ENCODE data around the gene SLC4A4.

Gene SLC4A4

DNA sequence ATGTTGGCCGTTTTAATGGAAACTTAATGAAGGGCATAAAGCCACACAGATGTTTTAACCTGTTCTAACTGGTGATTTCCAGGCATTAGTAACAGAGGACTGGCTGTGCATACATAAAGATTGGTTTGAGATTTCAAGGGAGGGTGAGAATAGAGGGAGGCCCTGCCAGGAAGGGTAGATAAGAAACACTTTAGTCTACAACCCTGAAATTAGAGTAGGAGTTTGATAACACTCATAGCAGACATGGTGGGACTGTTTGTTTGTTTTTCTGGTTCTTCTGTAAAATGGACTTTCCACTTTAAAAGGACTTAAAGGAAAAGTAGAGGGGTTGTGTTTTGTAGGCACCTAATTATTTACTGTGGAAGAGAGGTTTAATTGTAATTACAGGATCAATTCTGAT lies 16.2 kb downstream of the SLC4A4 start:
- Histone ChIP-seq H3K27me3 (ENCODE audit: insufficient read depth, low read length, poor library complexity) (no peaks in the 10 kb centered on the region), H3K36me3 (ENCODE audit: insufficient read depth, low read length) (no peaks in the 10 kb centered on the region), H3K79me2 (ENCODE audit: insufficient read depth, low read length) (no peaks in the 10 kb centered on the region), H4K20me1 (ENCODE audit: insufficient read depth, low read length) (no peaks in the 10 kb centered on the region), H3K27ac (ENCODE audit: low read length) (no peak overlapping the region), H3K4me3 (ENCODE audit: low read depth in 1 of 2, low read length in 2 of 2) (no peak overlapping the region), H3K9me3 (ENCODE audit: insufficient read depth, low read length, severe bottlenecking) (no peaks in the 10 kb centered on the region), H3K4me1 (ENCODE audit: insufficient read depth, low read length) (no peaks in the 10 kb centered on the region), H2AFZ (ENCODE audit: low read depth, low read length) (no peak overlapping the region), H3K4me2 (ENCODE audit: insufficient read depth, low read length) (no peak overlapping the region), H3K9ac (ENCODE audit: low read depth, low read length) (no peak overlapping the region)
- DNase-seq (no peak), ATAC-seq (ENCODE audit: insufficient read depth, low read depth) (no peak)
- TF ChIP-seq, protein P1, sequence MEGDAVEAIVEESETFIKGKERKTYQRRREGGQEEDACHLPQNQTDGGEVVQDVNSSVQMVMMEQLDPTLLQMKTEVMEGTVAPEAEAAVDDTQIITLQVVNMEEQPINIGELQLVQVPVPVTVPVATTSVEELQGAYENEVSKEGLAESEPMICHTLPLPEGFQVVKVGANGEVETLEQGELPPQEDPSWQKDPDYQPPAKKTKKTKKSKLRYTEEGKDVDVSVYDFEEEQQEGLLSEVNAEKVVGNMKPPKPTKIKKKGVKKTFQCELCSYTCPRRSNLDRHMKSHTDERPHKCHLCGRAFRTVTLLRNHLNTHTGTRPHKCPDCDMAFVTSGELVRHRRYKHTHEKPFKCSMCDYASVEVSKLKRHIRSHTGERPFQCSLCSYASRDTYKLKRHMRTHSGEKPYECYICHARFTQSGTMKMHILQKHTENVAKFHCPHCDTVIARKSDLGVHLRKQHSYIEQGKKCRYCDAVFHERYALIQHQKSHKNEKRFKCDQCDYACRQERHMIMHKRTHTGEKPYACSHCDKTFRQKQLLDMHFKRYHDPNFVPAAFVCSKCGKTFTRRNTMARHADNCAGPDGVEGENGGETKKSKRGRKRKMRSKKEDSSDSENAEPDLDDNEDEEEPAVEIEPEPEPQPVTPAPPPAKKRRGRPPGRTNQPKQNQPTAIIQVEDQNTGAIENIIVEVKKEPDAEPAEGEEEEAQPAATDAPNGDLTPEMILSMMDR (IDR thresholded peaks at IDR 0.05; ENCODE audit: borderline replicate concordance, extremely low read depth, low read length, poor library complexity, severe bottlenecking), result no peak
- no peak for TF ChIP-seq EZH2 (IDR thresholded peaks at IDR 0.05; ENCODE audit: borderline replicate concordance, low read depth, low read length, severe bottlenecking)

DNA sequence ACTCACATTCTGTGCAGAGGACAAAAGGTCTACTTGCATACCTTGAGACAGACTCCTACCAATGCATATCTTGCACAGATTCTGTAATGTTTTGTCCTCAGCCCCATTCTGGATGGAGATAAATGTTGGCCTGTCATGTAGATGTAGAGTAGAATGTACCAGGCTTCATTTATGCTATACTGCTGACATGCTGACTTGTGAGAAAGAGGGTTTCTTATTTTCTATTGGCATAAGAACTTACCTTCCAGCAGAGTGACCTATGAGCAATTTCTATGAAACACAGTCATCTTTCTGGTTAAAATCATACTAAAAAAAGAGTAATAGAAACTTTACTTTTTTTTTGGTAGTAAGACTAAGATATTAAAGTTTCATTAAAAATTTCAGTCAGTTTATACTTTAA lies 17.2 kb downstream of the SLC4A4 start:
- H3K9ac ChIP-seq (ENCODE audit: low read depth, low read length), result no peak overlapping the region
- no peaks in the 10 kb centered on the region for H3K9me3 ChIP-seq (ENCODE audit: insufficient read depth, low read length, severe bottlenecking)
- no peaks in the 10 kb centered on the region for H3K79me2 ChIP-seq (ENCODE audit: insufficient read depth, low read length)
- no peak for DNase-seq
- H3K36me3 ChIP-seq (ENCODE audit: insufficient read depth, low read length), result no peaks in the 10 kb centered on the region
- no peak overlapping the region for H3K4me3 ChIP-seq (ENCODE audit: low read depth in 1 of 2, low read length in 2 of 2)
- no peak overlapping the region for H2AFZ ChIP-seq (ENCODE audit: low read depth, low read length)
- H4K20me1 ChIP-seq (ENCODE audit: insufficient read depth, low read length), result no peaks in the 10 kb centered on the region
- H3K4me2 ChIP-seq (ENCODE audit: insufficient read depth, low read length), result no peak overlapping the region
- no peak for ATAC-seq (ENCODE audit: insufficient read depth, low read depth)
- no peaks in the 10 kb centered on the region for H3K27me3 ChIP-seq (ENCODE audit: insufficient read depth, low read length, poor library complexity)
- no peak for TF ChIP-seq EZH2 (IDR thresholded peaks at IDR 0.05; ENCODE audit: borderline replicate concordance, low read depth, low read length, severe bottlenecking)
- TF ChIP-seq, protein P1 (IDR thresholded peaks at IDR 0.05; ENCODE audit: borderline replicate concordance, extremely low read depth, low read length, poor library complexity, severe bottlenecking), result no peak
- no peak overlapping the region for H3K27ac ChIP-seq (ENCODE audit: low read length)
- H3K4me1 ChIP-seq (ENCODE audit: insufficient read depth, low read length), result no peaks in the 10 kb centered on the region

- Histone ChIP-seq H3K27ac (ENCODE audit: low read length) (no peak overlapping the region), H3K9ac (ENCODE audit: low read depth, low read length) (no peak overlapping the region), H2AFZ (ENCODE audit: low read depth, low read length) (no peak overlapping the region), H3K27me3 (ENCODE audit: insufficient read depth, low read length, poor library complexity) (no peaks in the 10 kb centered on the region), H4K20me1 (ENCODE audit: insufficient read depth, low read length) (no peaks in the 10 kb centered on the region), H3K9me3 (ENCODE audit: insufficient read depth, low read length, severe bottlenecking) (no peaks in the 10 kb centered on the region), H3K79me2 (ENCODE audit: insufficient read depth, low read length) (no peaks in the 10 kb centered on the region), H3K36me3 (ENCODE audit: insufficient read depth, low read length) (no peaks in the 10 kb centered on the region), H3K4me1 (ENCODE audit: insufficient read depth, low read length) (no peaks in the 10 kb centered on the region), H3K4me2 (ENCODE audit: insufficient read depth, low read length) (no peak overlapping the region), H3K4me3 (ENCODE audit: low read depth in 1 of 2, low read length in 2 of 2) (no peak overlapping the region)
- DNase-seq (no peak), ATAC-seq (ENCODE audit: insufficient read depth, low read depth) (no peak)
- no peak for TF ChIP-seq EZH2 (IDR thresholded peaks at IDR 0.05; ENCODE audit: borderline replicate concordance, low read depth, low read length, severe bottlenecking)
- TF ChIP-seq, protein P1 (IDR thresholded peaks at IDR 0.05; ENCODE audit: borderline replicate concordance, extremely low read depth, low read length, poor library complexity, severe bottlenecking), result no peak
These were observed 18.3 kb downstream of the SLC4A4 start for GRCh38 chr4:71356924-71357663.
